Lower lobe of right lung (tissue), 2 donors: ENCODE data around the gene KLHDC3. TPM values are rescaled to one million over a fixed set of nuclear protein-coding genes. Genes with fewer than 3 reads are reported as not detected.

Experiments used
- ATAC-seq, 2 donors: fragments of 200-7000 bp; cut with Tn5 transposase; one replicate each; pipeline ENCODE4 v1.9.1; 2020 to 2022; ENCODE audit warnings: mild to moderate bottlenecking in 2 of 2, moderate library complexity in 2 of 2
- DNase-seq: peaks from one replicate; pipeline ENCODE4 v3.0.0-alpha.2; 2020
- H3K27ac ChIP-seq: fragments of 200-600 bp; one replicate; pipeline ENCODE4 v1.8.0; 2022
- H3K27me3 ChIP-seq: fragments of 200-600 bp; one replicate; pipeline ENCODE4 v1.8.0; 2022; ENCODE audit warnings: low read depth
- H3K36me3 ChIP-seq: fragments of 200-600 bp; one replicate; pipeline ENCODE4 v1.8.0; 2022; ENCODE audit warnings: mild to moderate bottlenecking
- H3K4me1 ChIP-seq: fragments of 200-600 bp; one replicate; pipeline ENCODE4 v1.8.0; 2022
- H3K4me3 ChIP-seq: fragments of 200-600 bp; one replicate; pipeline ENCODE4 v1.8.0; 2022; ENCODE audit warnings: mild to moderate bottlenecking
- H3K9me3 ChIP-seq: fragments of 200-600 bp; one replicate; pipeline ENCODE4 v1.8.0; 2022
- CTCF ChIP-seq: fragments of 200-600 bp; IDR thresholded peaks from one replicate; pipeline ENCODE4 v1.8.0; 2022; ENCODE audit warnings: antibody characterized with exemption, mild to moderate bottlenecking
- intact Hi-C: fragments of 100-400 bp; cut with DNase I; formaldehyde crosslinking; loops from one replicate; pipeline ENCODE4 v1.11.0; 2022
- total RNA-seq: library from RNA; stranded (reverse); fragmentation: NEBNext Ultra II Directional; extraction: Animal tissue kit (Norgen Biotek cat#: 25700); gene quantifications from one replicate; pipeline ENCODE4 v1.2.1, GENCODE V29; 2021
- donor health status: DM: no; HTN: yes; CAD: no; lungs with severe emphysema.

KLHDC3 gene
- total RNA-seq, 1 donor from 2014 or later = 59.3 TPM

- ATAC-seq = no peak
- intact Hi-C loops = no loop called here
- Histone ChIP-seq H3K27ac (no peak overlapping the region), H3K36me3 (peaks cover 87% of the 10 kb centered on the region), H3K4me3 (no peak overlapping the region), H3K4me1 (no peaks in the 10 kb centered on the region), H3K27me3 (no peaks in the 10 kb centered on the region), H3K9me3 (no peaks in the 10 kb centered on the region)
- no peak for TF ChIP-seq CTCF
- no peak for DNase-seq
Observed at GRCh38 chr6:43045371-43045930, 31.4 kb downstream of the KLHDC3 start.

- H3K4me3 ChIP-seq = no peak overlapping the region
- H3K27me3 ChIP-seq = no peaks in the 10 kb centered on the region
- no peak for DNase-seq
- no peaks in the 10 kb centered on the region for H3K9me3 ChIP-seq
- no peak for ATAC-seq
- H3K36me3 ChIP-seq = peaks cover 79% of the 10 kb centered on the region
- H3K4me1 ChIP-seq = peaks cover 11% of the 10 kb centered on the region
- H3K27ac ChIP-seq = no peak overlapping the region
- no peak for TF ChIP-seq CTCF
- intact Hi-C loops = no loop called here
Observed at GRCh38 chr6:43047998-43048397, 33.9 kb downstream of the KLHDC3 start.

GRCh38 chr6:43050981-43051380 lies 36.9 kb downstream of the KLHDC3 start:
- no peak overlapping the region for H3K27ac ChIP-seq
- H3K4me3 ChIP-seq = no peak overlapping the region
- no peak for ATAC-seq
- H3K9me3 ChIP-seq = no peaks in the 10 kb centered on the region
- no peak for TF ChIP-seq CTCF
- H3K36me3 ChIP-seq = peaks cover 65% of the 10 kb centered on the region
- DNase-seq = no peak
- H3K27me3 ChIP-seq = no peaks in the 10 kb centered on the region
- H3K4me1 ChIP-seq = peaks cover 13% of the 10 kb centered on the region
- intact Hi-C loops = no loop called here

GRCh38 chr6:43052225-43052841 lies 38.3 kb downstream of the KLHDC3 start:
- H3K4me3 ChIP-seq = peak overlapping the region; percentile 86
- H3K36me3 ChIP-seq = peaks cover 65% of the 10 kb centered on the region
- ATAC-seq (no peak), DNase-seq (no peak)
- H3K27ac ChIP-seq = peak overlapping the region; percentile 95
- no peaks in the 10 kb centered on the region for H3K9me3 ChIP-seq
- no peak for TF ChIP-seq CTCF
- no peaks in the 10 kb centered on the region for H3K27me3 ChIP-seq
- H3K4me1 ChIP-seq = peaks cover 13% of the 10 kb centered on the region
- intact Hi-C loops = no loop called here

- DNase-seq = peak; percentile 56
- Histone ChIP-seq H3K36me3 (peaks cover 64% of the 10 kb centered on the region), H3K4me3 (peak overlapping the region; percentile 86), H3K27ac (peak overlapping the region; percentile 95), H3K4me1 (peaks cover 15% of the 10 kb centered on the region), H3K27me3 (no peaks in the 10 kb centered on the region), H3K9me3 (no peaks in the 10 kb centered on the region)
- intact Hi-C loops = no loop called here
- peak; percentile 40 to 49 for ATAC-seq
- no peak for TF ChIP-seq CTCF
Observed at GRCh38 chr6:43052842-43053544, 38.9 kb downstream of the KLHDC3 start.
